Dermis blood vessel endothelial cell (primary cell): ENCODE results near the gene ZDHHC12. TPM values are rescaled to one million over a fixed set of nuclear protein-coding genes. Genes with fewer than 3 reads are reported as not detected.

Experiments
- DNase-seq: peaks from one replicate; pipeline ENCODE4 v3.0.0; 2010
- total RNA-seq: library from RNA; depleted of rRNA; stranded (reverse); fragments of >200 nt; gene quantifications from 2 replicates; pipeline ENCODE4 v1.2.3, GENCODE V29; 2014

ZDHHC12 gene
- total RNA-seq, 1 donor from 2014 or later, result 41.0 TPM

DNA sequence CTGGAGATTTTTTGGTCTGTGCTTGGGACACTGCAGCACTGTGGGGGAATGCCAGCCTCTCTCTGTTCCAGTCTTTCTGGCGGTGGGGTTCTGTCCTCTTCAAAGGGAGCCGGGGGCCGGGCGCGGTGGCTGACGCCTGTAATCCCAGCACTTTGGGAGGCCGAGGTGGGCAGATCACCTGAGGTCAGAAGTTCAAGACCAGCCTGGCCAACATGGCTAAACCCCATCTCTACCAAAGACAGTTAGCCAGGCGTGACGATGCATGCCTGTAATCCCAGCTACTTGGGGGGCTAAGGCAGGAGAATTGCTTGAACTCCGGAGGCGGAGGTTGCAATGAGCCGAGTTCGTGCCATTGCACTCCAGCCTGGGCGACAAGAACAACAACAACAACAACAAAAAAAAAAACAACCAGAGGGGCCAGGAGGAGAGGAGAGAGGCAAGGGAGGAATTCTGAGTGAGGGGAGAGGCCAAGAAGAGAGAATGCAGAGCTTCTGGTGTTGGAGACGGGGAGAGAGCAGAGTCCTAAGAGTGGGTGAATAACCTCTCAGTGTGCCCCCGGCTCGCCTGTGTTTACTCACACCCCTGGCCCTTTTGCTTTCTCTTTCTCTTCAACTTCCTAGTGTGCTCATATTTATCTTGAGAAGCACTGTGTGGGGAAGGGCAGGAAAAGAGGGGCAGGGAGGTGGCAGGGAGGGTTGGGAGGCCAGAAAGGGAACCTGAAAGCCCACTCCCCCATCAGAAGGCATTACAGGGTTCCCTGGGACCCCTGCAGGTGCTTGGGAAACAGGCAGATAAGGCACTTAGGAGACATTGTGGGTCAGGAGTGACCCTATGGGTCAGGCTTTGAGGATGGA, 38.1 kb downstream of the ZDHHC12 start:
- DNase-seq, result no peak

DNA sequence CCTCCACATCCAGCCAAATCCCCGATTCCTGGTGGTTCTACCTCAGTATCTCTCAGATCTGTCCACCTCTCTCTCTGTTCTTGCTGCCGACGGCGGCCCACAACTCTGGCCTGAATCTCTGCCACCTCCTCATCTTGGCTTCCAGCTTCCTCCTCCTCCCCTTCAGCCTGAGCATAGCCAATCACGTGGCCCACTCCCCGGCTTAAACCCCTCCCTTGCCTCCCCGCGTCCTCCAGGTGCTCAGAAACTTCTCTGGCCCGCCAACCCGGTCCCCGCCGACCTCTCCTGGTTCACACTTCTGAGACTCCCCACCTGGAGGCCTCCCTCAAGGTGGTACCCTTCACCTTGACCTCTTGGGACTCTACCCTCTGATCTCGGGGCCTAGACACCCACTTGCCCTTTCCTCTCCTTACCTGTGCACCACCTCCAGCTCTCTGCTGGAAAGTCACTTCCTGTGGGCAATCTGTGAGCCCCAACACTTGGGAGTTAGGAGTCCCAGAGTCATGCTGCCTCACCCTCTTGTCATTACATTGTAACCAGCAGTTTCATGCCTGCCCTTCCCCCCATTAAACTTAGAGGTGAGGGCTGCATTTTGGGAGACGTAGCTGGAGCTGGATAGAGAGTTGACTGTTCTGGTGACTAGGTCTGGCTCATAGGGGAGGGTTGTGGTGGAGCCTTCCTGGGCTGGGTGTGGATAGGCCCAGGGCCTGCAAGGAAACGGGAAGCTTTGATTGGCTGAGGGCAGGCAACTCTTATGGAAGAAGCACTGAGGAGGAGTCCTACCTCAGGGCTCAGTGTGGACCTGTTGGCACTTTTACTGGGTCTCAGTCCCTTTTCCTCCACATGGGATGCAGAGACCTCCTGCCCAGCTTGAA, 39.4 kb downstream of the ZDHHC12 start:
- peak; percentile 79 for DNase-seq

DNA sequence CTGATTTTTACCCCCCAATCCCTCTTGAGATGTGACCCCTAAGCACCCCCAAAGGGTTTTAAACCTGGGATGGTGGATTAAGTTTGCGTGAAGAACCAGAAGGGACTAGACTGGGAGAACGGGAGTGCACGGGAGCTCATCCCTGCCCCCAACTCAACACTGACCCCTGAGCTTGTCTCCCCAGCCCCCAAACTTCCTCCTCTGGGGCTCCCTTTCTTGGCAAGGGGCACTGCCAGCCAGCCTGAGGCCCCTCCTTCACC, 39.9 kb downstream of the ZDHHC12 start:
- no peak for DNase-seq

DNA sequence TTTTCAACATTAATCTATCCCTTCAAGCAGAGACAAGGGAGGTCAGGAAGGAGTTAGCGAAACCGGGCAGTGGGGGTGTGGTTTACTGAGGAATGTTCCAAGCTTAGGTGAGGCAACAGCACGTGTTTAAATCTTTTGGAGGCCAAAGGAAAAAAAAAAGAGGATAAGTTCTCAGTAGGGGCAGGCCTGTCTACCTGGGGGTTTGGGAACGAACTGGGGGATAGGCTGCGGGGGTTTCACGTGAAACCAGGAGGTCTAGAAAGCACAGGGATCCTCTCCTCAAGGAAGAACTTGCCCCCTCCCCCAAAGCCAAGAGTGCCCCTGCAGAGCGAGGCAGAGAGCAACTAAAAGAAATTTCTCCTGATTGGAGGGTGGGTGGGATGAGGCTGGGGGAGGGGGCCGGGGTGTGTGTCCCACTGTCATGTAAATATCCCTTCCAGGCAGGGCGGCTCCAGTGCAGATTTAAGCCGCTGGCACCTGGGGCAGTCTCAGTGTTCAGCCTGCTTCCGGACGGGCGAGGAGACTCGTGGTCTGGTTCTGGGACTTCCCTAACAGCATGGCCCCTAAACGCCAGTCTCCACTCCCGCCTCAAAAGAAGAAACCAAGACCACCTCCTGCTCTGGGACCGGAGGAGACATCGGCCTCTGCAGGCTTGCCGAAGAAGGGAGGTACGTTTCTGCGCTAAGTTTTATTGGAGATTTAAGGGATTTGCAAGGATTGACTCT, 40.4 kb downstream of the ZDHHC12 start:
- DNase-seq, result peak; percentile 52

DNA sequence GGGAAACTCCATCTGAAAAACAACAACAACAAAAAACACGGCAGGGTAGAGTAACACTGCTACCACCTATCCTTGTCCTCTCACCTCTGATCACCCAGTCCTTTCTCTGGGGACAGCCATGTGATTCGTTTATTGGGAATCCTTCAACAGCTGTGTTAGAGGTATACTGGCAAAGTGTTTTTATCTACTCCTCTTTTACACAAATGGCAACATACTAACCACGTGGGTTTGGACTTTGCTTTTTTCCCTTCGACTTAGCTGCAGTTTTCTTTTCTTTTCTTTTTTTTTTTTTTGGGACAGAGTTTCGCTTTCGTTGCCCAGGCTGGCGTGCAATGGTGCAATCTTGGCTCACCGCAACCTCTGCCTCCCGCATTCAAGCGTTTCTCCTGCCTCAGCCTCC, 46.1 kb downstream of the ZDHHC12 start:
- no peak for DNase-seq

DNA sequence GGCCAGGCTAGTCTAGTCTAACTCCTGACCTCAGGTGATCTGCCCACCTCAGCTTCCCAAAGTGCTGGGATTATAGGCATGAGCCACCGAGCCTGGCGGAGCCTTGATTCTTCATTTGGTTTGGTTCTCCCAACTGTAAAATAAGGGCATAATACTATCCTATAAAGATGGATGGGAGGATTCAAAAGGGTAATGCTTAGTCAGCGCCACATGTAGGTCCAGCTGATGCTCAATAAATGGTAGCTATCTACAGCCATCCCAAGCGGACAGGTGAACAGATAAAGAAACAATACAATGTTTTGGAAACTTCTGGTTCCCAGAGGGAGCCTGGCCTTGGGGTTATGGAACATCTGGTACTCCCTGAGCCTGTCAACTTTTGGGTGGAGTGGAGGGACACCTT, 48.5 kb downstream of the ZDHHC12 start:
- no peak for DNase-seq

Other genes starting within 250 kb of the ZDHHC12 start
- 19.4 and 34.2 TPM in 2 replicates for gene GLE1, start 219.4 kb downstream of the ZDHHC12 start, total RNA-seq
- 505 and 734 TPM in 2 replicates for gene SPTAN1, start 171.5 kb downstream of the ZDHHC12 start, total RNA-seq
- gene DYNC2I2, start 67.3 kb downstream of the ZDHHC12 start, total RNA-seq, result 49.7 and 95.8 TPM in 2 replicates
- gene SET, start 34.9 kb downstream of the ZDHHC12 start, total RNA-seq, result 512 and 600 TPM in 2 replicates
- gene PKN3, start 21.6 kb downstream of the ZDHHC12 start, total RNA-seq, result 12.9 and 26.9 TPM in 2 replicates
- gene ZER1, start 47.8 kb upstream of the ZDHHC12 start, total RNA-seq, result 14.1 and 31.0 TPM in 2 replicates
- gene TBC1D13, start 63.1 kb upstream of the ZDHHC12 start, total RNA-seq, result 15.3 and 25.5 TPM in 2 replicates
- 21.4 and 37.3 TPM in 2 replicates for gene ENDOG, start 94.4 kb upstream of the ZDHHC12 start, total RNA-seq
- 31.1 and 55.7 TPM in 2 replicates for gene SPOUT1, start 105.7 kb upstream of the ZDHHC12 start, total RNA-seq
- gene KYAT1, start 157.8 kb upstream of the ZDHHC12 start, total RNA-seq, result 5.3 and 9.7 TPM in 2 replicates
- gene LRRC8A, start 158.0 kb upstream of the ZDHHC12 start, total RNA-seq, result 102 and 154 TPM in 2 replicates
- gene PHYHD1, start 196.9 kb upstream of the ZDHHC12 start, total RNA-seq, result 0.85 TPM in 1 of 2 replicates, not detected in the other
- gene DOLK, start 223.5 kb upstream of the ZDHHC12 start, total RNA-seq, result 38.4 and 45.6 TPM in 2 replicates
- 45.6 and 94.3 TPM in 2 replicates for gene NUP188, start 223.6 kb upstream of the ZDHHC12 start, total RNA-seq